ENCODE results near the gene TRIM45. TPM values are rescaled to one million over a fixed set of nuclear protein-coding genes. Genes with fewer than 3 reads are reported as not detected.

The TRIM45 gene
- total RNA-seq, 1 donor from 2014 or later: 5.6 TPM

- Histone ChIP-seq H3K4me3 (no peak overlapping the region), H3K27ac (no peak overlapping the region), H3K36me3 (no peaks in the 10 kb centered on the region), H3K4me1 (no peaks in the 10 kb centered on the region), H3K9me3 (no peaks in the 10 kb centered on the region), H3K27me3 (no peaks in the 10 kb centered on the region)
- no peak for TF ChIP-seq CTCF (IDR thresholded peaks at IDR 0.05)
- TF ChIP-seq POLR2AphosphoS5 (IDR thresholded peaks at IDR 0.05; ENCODE audit: insufficient read depth in 1 of 2, low read depth in 1 of 2): no peak
- no peak for TF ChIP-seq POLR2A (IDR thresholded peaks at IDR 0.05)
- no peak for DNase-seq (ENCODE audit: extremely low spot score in 2 of 2)
- intact Hi-C loops (cut with DNase I): loop anchor here (5.0 to 10.0 kb wide), 2 partner anchors 53 to 215 kb away; partner anchors contain the start of gene TRIM45
Measured at GRCh38 chr1:117069220-117069844, 52.2 kb downstream of the TRIM45 start.

GRCh38 chr1:117068580-117068979 lies 53.0 kb downstream of the TRIM45 start:
- Histone ChIP-seq H3K4me3 (no peak overlapping the region), H3K27ac (no peak overlapping the region), H3K36me3 (no peaks in the 10 kb centered on the region), H3K4me1 (no peaks in the 10 kb centered on the region), H3K9me3 (no peaks in the 10 kb centered on the region), H3K27me3 (no peaks in the 10 kb centered on the region)
- intact Hi-C loops (cut with DNase I): loop anchor here (5.0 to 10.0 kb wide), 2 partner anchors 54 to 216 kb away; partner anchors contain the start of gene TRIM45
- DNase-seq (ENCODE audit: extremely low spot score in 2 of 2): no peak
- no peak for TF ChIP-seq CTCF (IDR thresholded peaks at IDR 0.05)
- no peak for TF ChIP-seq POLR2A (IDR thresholded peaks at IDR 0.05)
- no peak for TF ChIP-seq POLR2AphosphoS5 (IDR thresholded peaks at IDR 0.05; ENCODE audit: insufficient read depth in 1 of 2, low read depth in 1 of 2)

- no peak for DNase-seq (ENCODE audit: extremely low spot score in 2 of 2)
- intact Hi-C loops (cut with DNase I): loop anchor here (5.0 to 10.0 kb wide), 2 partner anchors 55 to 217 kb away; partner anchors contain the start of gene TRIM45
Measured at GRCh38 chr1:117067533-117068370, 53.8 kb downstream of the TRIM45 start.

GRCh38 chr1:117066367-117066766 lies 55.2 kb downstream of the TRIM45 start:
- DNase-seq (ENCODE audit: extremely low spot score in 2 of 2): no peak
- Histone ChIP-seq H3K9me3 (no peaks in the 10 kb centered on the region), H3K4me1 (peaks cover 1% of the 10 kb centered on the region), H3K4me3 (no peak overlapping the region), H3K27ac (no peak overlapping the region), H3K36me3 (no peaks in the 10 kb centered on the region), H3K27me3 (no peaks in the 10 kb centered on the region)
- intact Hi-C loops (cut with DNase I): loop anchor here (5.0 to 10.0 kb wide), 2 partner anchors 56 to 218 kb away; partner anchors contain the start of gene TRIM45
- TF ChIP-seq CTCF (IDR thresholded peaks at IDR 0.05) (no peak), POLR2A (IDR thresholded peaks at IDR 0.05) (no peak), POLR2AphosphoS5 (IDR thresholded peaks at IDR 0.05; ENCODE audit: insufficient read depth in 1 of 2, low read depth in 1 of 2) (no peak)

More at GRCh38 chr1:117067533-117068370, 53.8 kb downstream of the TRIM45 start:
- no peaks in the 10 kb centered on the region for H3K4me1 ChIP-seq
- no peak overlapping the region for H3K4me3 ChIP-seq
- TF ChIP-seq CTCF (IDR thresholded peaks at IDR 0.05) (peak; percentile 63 to 74 (median 72)), POLR2AphosphoS5 (IDR thresholded peaks at IDR 0.05; ENCODE audit: insufficient read depth in 1 of 2, low read depth in 1 of 2) (no peak), POLR2A (IDR thresholded peaks at IDR 0.05) (no peak)
- H3K9me3 ChIP-seq: no peaks in the 10 kb centered on the region
- no peaks in the 10 kb centered on the region for H3K36me3 ChIP-seq
- H3K27ac ChIP-seq: no peak overlapping the region
- H3K27me3 ChIP-seq: no peaks in the 10 kb centered on the region
